ENCODE data around the gene EAPP.
"Not testable (repeated sequence)": the region's sequence is repeated elsewhere in the genome, so short reads cannot be mapped to it uniquely, and the experiment has no call there.

The EAPP gene

DNA sequence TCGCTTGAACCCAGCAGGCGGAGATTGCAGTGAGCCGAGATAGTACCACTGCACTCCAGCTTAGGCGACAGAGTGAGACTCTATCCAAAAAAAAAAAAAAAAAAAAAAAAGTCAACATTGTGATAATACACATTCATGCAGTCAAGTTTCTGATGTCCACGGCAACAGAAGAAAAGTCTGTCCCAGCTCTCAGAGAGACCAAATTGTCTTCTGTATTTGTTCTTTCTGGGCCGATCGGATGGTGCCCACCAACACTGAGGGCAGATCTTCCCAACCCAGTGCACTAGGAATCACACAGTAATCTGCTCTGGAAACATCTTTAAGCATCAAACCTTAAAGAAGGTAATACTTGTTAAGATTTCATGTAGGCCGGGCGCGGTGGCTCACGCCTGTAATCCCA is 31.6 kb downstream of the EAPP start:
- no peak for DNase-seq (ENCODE audit: low read depth)
- TF ChIP-seq CTCF (conservative IDR thresholded peaks at IDR 0.05; ENCODE audit: control insufficient read depth, insufficient read depth, low read depth, low read length): no peak
- H3K4me3 ChIP-seq (ENCODE audit: control insufficient read depth, low read depth, low read length): no peak overlapping the region

DNA sequence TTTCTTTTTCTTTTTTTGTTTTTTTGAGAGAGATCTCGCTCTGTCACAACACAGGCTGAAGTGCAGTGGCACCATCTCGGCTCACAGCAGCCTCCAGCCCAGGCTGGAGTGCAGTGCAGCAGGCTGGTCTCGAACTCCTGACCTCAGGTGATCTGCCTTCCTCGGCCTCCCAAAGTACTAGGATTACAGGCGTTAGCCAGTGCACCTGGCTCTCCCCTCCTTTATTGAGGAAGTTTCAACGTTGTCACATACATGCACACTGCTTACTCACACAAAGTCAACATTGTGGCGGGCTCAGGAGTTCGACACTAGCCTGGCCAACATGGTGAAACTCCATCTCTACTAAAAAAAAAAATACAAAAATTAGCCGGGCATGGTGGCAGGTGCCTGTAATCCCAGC is 32.0 kb downstream of the EAPP start:
- no peak for TF ChIP-seq CTCF (conservative IDR thresholded peaks at IDR 0.05; ENCODE audit: control insufficient read depth, insufficient read depth, low read depth, low read length)
- no peak overlapping the region for H3K4me3 ChIP-seq (ENCODE audit: control insufficient read depth, low read depth, low read length)
- no peak for DNase-seq (ENCODE audit: low read depth)

DNA sequence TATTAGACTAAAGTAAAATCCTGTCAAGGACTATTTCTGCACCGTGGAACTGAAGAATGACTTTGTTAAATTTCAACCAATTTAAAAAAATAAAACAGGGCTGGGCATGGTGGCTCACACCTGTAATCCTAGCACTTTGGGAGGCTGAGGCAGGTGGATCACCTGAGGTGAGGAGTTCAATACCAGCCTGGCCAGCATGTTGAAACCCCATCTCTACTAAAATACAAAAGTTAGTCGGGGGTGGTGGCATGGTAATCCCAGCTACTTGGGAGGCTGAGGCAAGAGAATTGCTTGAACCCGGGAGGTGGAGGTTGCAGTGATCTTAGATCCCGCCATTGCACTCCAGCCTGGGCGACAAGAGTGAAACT is 34.4 kb downstream of the EAPP start:
- not testable (repeated sequence) for DNase-seq (ENCODE audit: low read depth); H3K4me3 ChIP-seq (ENCODE audit: control insufficient read depth, low read depth, low read length)

GRCh38 chr14:34504027-34504426 is 35.5 kb downstream of the EAPP start:
- not testable (repeated sequence) for DNase-seq (ENCODE audit: low read depth); H3K4me3 ChIP-seq (ENCODE audit: control insufficient read depth, low read depth, low read length)

- DNase-seq (ENCODE audit: low read depth): peak; percentile 22
- H3K4me3 ChIP-seq (ENCODE audit: control insufficient read depth, low read depth, low read length): no peak overlapping the region
- no peak for TF ChIP-seq CTCF (conservative IDR thresholded peaks at IDR 0.05; ENCODE audit: control insufficient read depth, insufficient read depth, low read depth, low read length)
Observed at GRCh38 chr14:34502545-34503225, 36.8 kb downstream of the EAPP start.

DNA sequence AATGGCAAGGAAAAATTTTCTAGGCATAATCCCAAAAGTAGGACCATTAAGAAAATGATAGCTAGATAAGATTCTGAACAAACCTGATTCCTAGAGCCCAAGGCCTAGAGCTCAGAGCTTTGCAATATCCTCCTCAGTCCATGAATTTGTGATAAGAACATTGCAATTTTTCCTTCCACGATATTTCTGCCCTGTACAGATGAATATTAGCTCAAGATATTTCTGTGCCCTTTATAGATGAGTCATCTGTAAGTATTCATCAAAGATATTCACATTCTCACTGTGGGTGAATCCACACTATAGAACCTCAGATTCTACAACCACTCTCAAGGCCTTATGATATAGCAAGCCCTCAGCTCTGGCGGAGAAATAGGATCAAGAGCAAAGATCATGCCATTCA is 37.5 kb downstream of the EAPP start:
- peak; percentile 25 for DNase-seq (ENCODE audit: low read depth)
- H3K4me3 ChIP-seq (ENCODE audit: control insufficient read depth, low read depth, low read length): no peak overlapping the region
- no peak for TF ChIP-seq CTCF (conservative IDR thresholded peaks at IDR 0.05; ENCODE audit: control insufficient read depth, insufficient read depth, low read depth, low read length)

- TF ChIP-seq CTCF (conservative IDR thresholded peaks at IDR 0.05; ENCODE audit: control insufficient read depth, insufficient read depth, low read depth, low read length): no peak
- DNase-seq (ENCODE audit: low read depth): no peak
- no peak overlapping the region for H3K4me3 ChIP-seq (ENCODE audit: control insufficient read depth, low read depth, low read length)
Observed at GRCh38 chr14:34501004-34501580, 38.4 kb downstream of the EAPP start.
